Activated T-helper 1 cell treated with anti-CD3 and anti-CD28 coated beads, Interleukin-2, amount 50 U/mL, for 16 hours (primary cell): ENCODE results near the gene KIF1A.

Source experiments
- DNase-seq, 2 donors: peaks; one replicate each; pipeline ENCODE4 v3.0.0-alpha.2; 2020; ENCODE audit warnings: low read depth in 1 of 2, low spot score in 1 of 2

Gene KIF1A

DNA sequence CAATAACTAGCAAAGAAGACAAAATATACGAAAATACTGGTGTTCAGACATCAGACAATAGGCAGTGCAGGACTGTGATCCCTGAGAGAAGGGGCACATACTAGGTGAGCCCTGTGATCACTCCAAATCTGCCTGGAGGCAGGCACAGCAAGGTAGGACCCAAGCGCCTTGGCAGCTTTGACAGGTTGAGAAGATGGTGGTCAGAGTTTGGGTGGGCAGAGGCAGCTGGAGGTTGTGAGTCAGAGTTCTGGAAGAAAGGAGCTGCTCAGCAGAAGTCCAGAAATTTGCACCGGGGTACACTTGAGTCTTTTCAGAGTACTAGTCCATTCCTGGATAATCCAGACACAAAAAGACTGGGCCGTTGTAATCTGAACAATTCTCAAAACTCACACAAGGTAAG lies 14.0 kb downstream of the KIF1A start:
- no peak for DNase-seq

DNA sequence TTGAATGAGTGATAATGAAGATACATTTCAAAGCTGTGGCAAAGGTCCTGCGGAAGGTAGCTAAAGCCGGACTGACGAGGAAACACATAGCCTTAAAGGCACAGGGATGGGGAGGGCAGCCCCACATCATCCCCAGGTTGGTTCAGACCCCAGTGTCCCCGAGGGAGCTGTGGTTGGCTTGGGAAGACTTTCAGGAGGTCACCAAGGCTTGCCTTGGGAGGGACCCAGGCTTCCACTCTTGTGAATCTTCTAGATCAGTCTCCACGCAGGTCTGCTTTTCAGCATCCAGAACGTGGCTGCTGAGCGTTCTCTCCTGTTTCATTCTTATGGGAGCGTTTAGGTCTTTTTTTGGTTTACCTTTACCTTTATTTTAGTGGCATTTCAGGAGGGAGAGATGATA lies 16.8 kb downstream of the KIF1A start:
- no peak for DNase-seq

DNA sequence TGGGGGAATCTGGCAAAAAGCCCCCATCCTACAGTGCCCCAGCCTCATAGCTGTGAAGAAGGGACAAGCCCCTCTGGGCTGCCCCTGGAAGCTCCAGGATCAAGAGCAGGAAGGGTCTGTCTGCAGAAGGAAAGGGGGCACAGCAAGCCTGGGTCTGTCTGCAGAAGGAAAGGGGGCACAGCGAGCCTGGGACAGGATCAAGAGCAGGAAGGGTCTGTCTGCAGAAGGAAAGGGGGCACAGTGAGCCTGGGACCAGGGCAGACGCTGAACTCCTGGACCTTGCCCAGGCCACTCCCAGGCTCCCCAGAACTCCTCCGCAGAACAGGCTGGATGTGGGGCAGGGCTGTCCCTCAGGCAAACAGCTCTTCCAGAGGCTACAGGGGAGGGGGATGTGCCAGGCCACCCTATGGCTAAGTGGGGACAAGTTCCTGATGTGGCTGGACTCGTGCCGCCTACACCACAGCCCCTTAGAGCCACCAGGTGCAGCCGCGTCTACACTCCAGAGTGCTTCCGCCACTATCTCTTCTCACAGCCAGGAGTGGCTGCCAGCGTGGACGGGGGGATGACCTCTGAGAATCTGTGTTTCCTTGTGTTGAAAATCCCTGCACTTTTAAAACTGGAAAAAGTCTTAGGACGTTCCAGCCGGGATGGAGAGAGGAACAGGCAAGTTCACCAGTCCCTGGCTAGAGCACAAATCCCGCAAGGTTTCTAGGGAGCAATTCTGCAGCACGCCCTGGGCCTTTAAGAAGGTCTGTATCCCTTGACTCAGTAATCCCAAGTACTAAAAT lies 20.8 kb downstream of the KIF1A start:
- DNase-seq, result no peak

DNA sequence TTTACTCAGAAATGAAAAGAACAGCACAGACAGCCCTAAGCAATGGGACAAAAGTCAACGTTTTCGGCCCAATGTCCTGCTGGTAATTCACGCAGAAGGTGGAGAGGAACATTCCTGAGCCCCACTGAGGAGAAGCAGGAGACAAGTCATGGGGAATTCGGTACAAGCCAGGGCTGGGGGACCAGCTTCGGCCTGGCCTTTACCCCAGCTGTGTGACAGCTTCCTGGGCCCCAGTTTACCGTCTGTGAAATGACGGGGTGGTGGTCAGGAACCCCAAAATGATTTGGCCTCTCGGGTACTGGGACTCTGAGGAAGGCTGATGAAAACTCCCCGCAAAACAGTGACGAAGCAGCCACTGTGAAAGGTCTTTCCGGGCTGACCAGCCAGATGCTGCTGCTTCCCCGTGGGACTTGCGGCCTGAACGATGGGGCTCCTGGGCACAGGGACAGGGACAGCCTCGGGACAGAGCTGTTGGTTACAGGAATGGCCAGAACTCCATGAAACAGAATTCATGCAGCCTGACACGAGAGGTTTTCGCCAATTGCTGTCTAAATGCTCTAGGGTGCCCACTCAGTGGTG lies 21.6 kb downstream of the KIF1A start:
- no peak for DNase-seq

DNA sequence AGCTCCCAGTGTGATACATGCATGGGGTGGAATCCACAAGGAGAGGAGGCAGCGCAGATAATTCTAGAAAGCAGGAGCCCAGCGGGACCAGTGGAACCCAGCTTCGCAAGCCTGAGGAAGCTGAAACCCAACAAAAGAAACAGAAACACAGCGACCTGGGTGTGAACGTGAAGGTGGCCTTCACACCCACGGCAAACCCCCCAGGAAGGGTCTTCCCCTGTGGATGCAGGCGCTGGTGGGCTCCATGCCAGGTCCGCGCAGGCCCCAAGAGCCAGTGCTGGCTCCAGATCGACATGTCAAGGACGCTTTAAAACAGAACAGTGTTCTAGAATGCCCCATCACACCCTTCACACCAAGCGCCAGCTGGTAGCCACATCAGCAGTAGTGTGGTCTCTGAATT lies 22.1 kb downstream of the KIF1A start:
- DNase-seq, result no peak

DNA sequence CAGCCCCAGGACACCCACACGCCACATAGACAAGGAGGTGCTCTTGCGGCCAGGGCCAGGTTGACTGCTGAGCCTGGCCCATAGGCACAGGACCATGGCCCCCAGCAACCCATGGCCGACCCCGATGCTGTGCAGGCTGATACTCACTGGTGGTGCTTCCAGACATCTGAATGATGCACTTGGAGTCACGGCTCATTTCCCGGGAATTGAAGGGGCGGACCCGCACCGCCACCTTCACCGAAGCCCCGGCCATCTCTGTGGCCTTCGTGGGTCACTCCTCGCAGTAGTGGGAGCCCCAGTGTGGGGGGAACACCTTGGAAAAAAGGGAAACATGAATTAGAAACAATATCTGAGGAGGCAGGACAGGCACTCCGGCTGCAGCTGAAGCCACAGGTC lies 22.5 kb downstream of the KIF1A start:
- no peak for DNase-seq

DNA sequence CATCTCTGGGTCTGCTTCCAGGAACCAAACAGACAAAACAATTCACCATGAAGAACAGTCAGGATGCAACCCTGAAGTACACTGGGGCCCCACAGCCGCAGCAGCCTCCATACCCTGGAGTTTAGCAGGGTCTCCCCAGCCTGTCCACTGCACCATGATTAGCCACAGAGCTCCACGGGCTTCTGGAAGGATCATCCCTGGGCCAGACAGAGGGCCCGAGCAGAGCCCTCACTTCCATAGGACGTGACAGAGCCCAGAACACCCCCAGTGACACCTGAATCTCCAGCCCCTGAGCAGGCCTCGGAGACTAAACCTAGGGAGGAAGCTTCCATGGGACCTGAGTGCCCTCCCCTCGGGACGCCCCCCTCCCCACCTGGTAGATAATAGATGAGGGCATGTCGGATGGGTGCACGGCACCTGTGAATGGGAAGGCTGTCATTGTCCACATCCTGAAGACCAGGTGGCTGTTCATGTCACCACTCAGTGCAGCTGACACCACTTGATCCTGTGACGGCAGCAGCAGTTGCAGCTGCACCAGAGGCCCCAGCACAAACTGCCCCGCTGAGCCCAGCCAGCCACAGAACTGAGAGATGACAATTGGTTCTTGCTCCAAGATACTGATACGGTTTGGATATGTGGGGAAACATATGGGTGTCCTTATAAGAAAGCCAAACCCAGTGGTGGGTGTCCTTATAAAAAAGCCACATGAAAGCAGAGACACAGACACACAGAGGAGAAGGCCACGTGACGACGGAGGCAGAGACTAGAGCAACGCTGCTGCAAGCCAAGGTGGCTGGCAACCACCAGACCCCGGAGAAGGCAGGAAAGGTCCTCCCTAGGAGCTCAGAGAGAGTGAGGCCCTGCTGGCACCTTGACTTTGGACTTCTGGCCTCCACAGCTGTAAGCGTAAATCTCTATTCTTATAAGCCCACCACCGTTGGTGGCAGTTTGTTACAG lies 23.2 kb downstream of the KIF1A start:
- DNase-seq, result no peak

DNA sequence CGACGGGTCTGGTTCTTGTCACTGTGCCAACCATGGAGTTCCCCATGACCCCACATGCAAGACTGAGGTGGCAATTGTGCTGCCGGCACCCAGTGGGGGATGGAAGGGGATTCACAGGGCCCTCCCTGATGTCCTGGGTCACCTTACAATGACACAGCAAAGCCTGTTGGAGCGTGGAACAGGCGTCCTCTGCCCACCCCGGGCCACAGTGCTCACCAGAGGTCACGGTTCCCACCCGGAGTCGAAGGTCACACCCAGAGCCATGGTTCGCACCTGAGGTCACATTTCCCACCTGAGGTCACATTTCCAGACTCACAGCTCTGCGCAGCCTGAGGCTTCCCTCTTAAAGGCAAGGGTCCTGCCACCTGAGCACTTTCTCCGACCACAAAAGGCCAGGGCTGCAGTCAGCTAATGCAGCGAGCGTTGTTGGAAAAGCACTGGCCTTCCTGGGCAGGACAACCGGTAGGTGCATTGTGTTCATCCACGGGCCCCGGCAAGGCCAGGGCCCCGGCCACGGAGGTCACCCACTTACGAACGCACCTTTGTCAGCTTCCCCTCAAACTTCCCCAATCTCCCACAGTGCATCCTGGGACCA lies 24.0 kb downstream of the KIF1A start:
- DNase-seq, result no peak

DNA sequence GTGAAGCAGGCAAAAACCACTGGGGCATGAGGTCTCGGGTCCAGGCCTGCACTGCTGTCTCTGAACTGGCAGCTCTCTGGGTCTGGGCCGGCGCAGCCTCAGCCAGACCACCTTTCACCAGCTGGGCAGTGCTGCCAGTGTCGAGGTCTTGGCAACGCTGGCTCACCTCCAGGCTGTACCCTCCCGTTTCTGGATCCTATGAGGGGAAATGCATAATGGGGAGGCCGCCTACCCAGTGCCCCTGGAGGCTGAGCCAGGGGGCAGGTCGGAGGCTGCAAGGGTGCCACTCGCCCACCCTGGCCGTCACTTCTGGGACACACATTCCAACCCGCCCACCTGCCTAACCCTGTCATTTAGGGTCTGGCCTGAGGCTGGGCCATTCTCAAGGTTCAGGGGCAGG lies 24.6 kb downstream of the KIF1A start:
- no peak for DNase-seq

DNA sequence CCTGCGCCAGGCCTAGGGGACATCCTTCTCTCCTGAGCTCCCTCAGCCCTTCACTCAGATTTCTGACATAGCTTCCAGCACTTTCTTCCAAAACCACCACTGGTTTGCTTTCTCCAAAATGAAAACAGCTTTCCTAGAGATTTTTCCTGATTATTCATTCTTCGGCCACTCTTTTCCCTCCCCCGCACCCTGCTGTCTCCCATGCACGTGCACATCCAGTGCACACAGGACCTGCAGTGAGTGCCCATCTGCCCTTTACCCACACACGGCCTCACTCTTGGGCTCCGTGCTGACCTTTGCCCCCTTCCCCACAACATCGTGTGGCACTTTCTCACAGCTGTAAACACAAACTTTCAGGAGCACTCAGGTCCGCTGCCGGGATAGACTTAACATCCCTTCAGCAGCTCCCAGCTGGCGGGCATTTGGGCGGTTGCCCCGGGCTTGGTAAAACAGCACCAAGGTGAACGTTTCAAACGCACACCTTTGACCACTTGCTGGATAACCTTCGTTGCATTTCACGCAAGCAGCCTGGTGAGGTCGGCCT lies 25.8 kb downstream of the KIF1A start:
- DNase-seq, result no peak

DNA sequence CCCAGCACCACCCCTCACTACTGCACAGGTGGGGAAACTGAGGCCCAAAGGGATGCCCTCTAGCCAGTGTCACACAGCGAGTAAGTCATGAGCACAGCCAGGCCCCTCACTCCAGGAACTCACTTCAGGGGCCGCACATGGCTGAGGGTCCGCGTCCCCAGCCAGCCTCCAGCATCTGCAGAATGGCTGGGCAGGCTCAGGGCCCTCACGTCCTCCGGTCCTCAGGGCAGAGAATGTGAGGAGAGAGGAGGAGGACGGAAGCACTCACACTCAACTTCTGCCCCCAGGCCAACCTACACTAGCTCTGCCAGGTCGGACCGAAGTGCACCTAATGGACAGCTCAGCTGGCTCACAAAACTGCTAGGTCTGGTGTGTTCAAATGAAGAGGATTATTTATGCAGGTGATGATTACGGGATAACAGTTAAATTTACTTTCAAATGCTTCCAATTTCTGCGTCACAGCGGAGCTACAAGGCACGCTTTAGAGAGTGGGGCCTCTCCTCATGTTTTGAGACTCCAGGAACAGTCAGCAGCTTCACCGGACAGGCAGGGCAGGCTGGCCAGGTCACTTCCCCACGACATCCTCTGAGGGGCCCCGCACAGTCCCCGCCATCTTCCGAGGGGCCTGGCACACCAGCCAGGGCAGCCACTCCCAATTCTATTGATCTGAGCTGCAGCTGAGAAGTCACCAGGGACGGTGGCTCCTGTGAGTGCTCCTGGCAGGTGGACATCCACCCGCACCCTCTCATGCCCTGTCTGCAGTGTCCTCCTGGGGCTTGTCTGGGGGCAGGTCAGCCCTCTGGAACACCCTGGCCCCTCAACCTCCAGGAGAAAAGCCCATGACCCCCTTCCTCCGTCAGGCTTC lies 26.5 kb downstream of the KIF1A start:
- DNase-seq, result no peak

DNA sequence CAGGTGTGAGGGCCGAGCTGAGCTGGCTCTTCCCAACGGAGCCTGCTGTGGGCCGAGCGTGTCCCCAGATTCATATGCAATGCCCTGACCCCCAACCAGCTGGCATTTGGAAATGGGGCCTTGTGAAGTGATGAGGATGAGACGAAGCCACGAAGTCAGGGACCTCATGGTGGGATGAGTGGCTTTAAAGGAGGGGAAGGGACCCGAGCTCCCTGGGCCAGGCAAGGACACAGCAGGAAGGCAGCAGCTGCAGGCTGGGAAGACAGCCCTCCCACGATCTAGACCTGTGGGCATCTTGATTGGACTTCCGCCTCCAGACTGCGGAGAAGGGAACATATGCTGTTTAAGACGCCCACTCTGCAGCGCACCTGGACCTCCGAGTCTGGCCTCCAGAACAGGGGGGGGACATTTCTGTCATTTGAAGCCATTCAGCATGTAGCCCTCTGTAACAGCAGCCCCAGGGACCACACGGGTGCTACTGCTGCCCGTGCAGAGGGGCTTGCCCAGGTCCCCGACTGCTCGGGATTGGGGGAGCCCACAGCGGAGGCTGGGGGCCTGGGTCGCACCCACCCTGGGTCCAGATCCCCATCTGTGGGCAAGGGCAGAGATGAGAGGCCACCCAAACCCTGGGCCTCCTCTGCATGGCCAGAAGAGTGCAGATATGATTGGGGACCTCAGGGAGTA lies 27.2 kb downstream of the KIF1A start:
- DNase-seq, result no peak

DNA sequence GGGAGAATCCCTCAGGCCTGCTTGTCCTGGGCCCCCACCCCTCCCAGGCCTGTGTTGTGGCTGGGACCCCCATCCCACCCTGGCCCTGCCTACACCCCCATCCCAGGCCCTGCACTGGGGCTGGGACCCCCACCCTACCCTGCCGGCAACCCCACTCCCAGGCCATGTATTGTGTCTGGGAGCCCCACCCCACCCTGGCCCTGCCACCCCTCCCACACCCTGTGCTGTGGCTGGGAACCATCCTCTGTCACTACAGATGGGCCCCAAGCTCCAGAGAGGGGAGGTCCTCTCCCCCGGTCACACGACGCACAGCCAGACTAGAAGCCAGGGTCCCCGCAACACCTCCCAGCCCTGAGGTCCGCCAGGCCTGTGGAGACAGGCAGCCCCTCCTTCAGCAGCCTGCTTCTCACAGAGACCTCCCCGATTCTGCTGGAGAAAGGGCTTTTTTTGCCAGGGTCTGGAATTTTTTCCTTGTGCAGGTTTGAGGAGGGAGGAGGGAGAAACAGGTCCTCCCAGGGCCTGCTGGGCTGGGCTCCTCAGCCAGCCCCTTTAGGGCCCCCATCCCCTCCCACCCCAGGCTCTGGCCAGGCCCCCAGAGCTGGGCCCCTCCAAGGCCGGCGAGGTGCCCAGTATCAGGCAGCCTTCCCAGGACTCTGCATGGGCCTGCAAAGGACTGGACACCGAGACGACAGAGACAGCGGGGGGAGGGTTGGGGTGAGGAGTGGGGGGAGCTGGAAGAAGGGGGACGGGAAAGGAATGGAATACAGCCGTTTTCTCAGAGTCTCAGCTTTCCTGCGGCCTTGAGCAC lies 28.0 kb downstream of the KIF1A start:
- DNase-seq, result no peak

DNA sequence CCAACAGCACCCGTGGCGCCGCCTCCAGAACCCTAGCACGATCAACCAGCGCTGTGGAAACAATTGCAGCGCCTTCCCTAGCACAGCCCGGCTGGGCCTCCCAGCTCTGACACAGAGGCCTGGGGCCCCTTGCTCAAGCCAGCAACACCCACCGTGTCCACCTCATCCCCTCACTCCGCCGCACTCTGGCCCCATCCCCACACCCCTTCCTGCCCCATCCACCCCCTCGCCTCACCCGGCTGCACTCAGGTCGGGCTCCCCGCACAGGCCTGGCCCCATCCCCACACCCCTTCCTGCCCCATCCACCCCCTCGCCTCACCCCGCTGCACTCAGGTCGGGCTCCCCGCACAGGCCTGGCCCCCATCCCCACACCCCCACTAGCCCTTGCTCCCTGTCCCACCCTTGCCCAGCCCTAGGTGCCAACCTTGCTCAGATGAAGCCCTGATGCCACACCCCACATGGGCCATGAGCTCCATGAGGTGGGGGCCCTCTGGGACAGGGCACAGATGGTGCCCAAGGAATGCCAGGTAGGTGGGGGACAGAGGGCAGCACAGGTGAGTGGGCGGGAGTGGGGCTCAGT lies 28.7 kb downstream of the KIF1A start:
- DNase-seq, result no peak

DNA sequence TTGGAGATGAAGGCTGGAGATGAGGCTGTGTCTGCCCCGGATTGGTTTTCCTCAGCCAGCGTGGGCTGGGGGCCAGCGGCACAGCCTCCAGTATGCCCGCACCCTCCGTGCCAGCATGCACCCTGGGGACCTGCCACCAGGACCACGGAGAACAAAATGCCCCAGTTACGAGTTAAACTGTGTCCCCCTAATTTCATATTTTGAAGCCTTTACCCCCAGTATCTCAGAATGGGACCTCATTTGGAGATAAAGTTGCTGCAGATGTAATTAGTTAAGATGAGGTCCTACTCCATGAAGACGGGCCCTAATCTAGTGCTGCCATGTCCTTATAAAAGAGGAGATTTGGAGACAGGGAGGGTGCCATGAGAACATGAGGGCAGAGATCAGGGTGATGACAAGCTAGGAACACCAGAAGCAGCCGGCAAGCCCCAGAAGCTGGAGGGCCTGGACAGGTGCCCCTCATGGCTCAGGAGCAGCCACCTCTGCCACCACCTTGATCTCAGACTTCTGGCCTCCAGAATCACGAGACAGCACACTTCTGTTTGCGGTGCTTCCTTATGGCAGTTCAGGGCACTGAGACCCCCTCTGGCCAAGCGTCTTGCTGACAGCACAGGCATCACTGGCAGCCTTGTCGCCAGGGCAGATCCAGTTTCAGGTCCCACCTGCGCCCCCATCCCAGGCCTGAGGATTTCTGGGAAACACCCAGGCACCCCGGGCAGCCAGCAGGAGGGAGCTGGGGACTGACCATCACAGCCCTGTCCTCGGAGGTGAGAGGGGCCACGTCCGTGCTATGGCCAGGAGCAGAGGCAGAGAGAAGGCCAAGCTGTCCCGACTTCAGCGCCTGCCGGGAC lies 29.4 kb downstream of the KIF1A start:
- no peak for DNase-seq

DNA sequence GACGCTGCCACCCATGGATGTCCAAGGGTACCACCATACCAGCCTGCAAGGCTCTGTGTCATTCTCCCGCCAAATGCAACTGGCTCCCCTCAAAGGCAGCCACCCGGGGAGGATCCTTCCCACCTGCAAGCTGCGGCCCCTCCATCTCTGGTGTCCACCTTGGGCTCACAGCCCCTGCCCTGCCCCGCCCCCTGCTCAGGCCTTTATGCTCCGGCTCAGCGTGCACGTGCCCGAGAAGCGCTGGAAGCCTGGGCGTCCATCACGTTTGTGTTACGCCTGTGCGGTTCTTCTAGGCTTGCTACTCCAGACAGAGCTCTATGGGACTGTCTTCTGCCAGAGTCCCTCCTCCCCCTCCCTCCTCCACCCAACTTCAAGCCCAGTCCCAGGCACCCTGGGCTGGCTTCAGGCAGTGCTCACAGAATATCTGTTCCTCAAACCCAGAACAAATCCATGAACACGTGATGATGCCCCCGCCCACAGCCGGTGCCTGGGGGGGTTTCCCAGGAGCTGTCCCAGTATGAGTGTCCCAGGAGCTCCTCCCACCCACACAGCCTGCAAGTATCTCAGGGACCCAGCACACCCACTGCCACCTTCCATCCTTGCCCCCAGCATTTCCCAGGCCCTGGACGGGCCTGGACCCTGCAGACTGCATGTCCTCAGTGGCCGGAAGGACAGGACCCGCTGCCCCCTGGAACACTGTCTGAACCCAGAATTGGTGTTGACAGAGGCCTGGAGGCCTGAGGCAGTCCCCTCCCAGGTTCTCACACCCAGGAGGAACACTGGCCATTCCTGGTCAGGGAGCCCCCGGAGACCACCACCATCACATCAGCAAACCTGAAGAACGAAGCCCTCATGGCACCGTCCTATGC lies 30.3 kb downstream of the KIF1A start:
- no peak for DNase-seq

DNA sequence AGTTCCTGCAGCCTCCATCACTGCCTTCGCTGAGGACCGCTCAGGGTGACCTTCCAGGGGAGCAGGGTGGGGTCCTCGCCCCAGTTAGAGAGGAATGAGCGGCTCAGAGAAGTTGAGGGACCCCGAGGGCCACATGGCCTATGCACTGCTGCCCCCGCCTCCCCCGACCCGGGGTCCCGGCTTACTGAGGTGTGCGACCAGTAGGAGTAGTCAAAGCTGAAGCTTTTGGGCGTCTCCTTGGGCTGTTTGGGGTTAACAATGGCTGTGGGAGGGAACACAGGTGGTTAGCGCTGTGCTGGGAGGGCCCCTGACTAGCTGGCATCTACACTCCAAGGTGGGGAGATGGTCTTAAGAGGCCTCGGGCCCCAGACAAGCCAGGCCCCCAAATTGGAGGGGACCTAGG lies 31.0 kb downstream of the KIF1A start:
- DNase-seq, result no peak
